ENCODE measurements around the gene PLXNA3.
"Not testable (repeated sequence)": the region's sequence is repeated elsewhere in the genome, so short reads cannot be mapped to it uniquely, and the experiment has no call there.

GRCh38 chrX:154501423-154501822 lies 43.3 kb downstream of the PLXNA3 start:
- not testable (repeated sequence) for TF ChIP-seq POLR2AphosphoS5, TAF1, POLR2A (IDR thresholded peaks at IDR 0.05; ENCODE audit: low read depth, low read length)

Measured in GM12891 (cell line).